Lower leg skin (tissue), 3 donors: ENCODE results near the gene VTCN1.

Source experiments
- POLR2A ChIP-seq, 2 donors: fragments of 450-650 bp; IDR thresholded peaks; one replicate each; pipeline ENCODE4 v1.6.1; 2016 to 2017; ENCODE audit warnings: antibody characterized with exemption in 2 of 2, mild to moderate bottlenecking in 1 of 2, moderate library complexity in 1 of 2
- TF ChIP-seq, protein P1 (sequence below), 3 donors: fragments of 450-650 bp; IDR thresholded peaks; one replicate each; pipeline ENCODE4 v1.5.1; 2016; ENCODE audit warnings: antibody characterized with exemption in 3 of 3, mild to moderate bottlenecking in 3 of 3, moderate library complexity in 2 of 3

DNA sequence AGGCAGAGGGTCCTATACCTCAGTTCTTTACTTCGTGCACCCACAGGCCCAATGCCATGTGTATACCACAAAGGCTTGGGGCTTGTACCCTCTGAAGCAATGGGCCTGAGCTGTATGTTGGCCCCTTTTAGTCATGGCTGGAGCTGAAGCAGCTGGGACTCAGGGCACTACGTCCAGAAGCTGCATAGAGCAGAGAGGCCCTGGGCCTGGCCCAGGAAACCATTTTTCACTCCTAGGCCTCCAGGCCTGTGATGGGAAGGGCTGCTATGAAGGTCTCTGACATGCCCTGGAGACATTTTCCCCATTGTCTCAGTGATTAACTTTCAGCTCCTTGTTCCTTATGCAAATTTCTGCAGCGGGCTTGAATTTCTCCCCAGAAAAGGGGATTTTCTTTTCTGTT, 48.1 kb upstream of the VTCN1 start:
- TF ChIP-seq, protein P1, sequence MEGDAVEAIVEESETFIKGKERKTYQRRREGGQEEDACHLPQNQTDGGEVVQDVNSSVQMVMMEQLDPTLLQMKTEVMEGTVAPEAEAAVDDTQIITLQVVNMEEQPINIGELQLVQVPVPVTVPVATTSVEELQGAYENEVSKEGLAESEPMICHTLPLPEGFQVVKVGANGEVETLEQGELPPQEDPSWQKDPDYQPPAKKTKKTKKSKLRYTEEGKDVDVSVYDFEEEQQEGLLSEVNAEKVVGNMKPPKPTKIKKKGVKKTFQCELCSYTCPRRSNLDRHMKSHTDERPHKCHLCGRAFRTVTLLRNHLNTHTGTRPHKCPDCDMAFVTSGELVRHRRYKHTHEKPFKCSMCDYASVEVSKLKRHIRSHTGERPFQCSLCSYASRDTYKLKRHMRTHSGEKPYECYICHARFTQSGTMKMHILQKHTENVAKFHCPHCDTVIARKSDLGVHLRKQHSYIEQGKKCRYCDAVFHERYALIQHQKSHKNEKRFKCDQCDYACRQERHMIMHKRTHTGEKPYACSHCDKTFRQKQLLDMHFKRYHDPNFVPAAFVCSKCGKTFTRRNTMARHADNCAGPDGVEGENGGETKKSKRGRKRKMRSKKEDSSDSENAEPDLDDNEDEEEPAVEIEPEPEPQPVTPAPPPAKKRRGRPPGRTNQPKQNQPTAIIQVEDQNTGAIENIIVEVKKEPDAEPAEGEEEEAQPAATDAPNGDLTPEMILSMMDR (IDR thresholded peaks at IDR 0.05): no peak
- TF ChIP-seq POLR2A (IDR thresholded peaks at IDR 0.05): no peak
